Inflammatory macrophage treated with lipopolysaccharide for 1 hour (primary cell): ENCODE results near the gene MAB21L4.

Experiments used
- DNase-seq, 2 donors: peaks; one replicate each; pipeline ENCODE4 v3.0.0-alpha.2; 2020 to 2022

MAB21L4 gene

GRCh38 chr2:240922982-240923537 lies 27.1 kb upstream of the MAB21L4 start:
- no peak for DNase-seq

DNA sequence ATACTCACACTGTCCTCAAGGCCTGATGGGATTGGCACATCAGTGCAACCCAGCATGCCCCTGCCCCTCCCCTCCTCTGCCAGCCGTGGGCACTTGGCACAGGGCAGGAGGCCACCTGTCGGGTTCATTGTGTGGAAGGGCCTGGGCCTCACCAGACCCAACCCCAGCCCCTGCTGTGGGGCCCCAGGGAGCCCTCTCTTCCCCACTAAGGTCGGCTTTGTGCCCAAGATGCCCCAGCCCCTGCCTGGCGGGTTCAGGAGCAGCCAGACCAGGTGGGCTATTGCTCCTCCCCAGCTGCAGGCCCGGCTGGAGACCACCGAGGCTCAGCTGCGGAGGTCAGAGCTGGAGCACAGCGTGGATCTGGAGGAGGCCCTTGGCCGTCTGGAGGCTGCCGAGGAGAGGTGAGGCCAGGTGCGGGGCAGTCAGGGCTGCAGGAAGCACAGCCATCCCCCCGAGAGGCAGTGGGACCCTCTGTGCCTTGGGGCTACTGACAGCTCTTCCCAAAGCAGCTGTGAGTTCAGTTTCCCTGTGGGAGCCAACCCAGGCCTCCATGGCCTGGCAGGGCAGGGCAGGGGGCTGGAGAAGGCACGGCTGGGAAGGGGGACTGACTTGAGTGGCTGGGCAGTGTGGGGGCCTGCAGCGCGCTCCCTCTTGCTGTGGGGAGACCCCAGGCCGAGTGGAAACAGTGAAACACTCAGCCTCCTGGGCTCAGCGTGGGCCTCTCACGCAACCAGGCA lies 26.5 kb upstream of the MAB21L4 start:
- no peak for DNase-seq

GRCh38 chr2:240921995-240922244 lies 26.0 kb upstream of the MAB21L4 start:
- no peak for DNase-seq

DNA sequence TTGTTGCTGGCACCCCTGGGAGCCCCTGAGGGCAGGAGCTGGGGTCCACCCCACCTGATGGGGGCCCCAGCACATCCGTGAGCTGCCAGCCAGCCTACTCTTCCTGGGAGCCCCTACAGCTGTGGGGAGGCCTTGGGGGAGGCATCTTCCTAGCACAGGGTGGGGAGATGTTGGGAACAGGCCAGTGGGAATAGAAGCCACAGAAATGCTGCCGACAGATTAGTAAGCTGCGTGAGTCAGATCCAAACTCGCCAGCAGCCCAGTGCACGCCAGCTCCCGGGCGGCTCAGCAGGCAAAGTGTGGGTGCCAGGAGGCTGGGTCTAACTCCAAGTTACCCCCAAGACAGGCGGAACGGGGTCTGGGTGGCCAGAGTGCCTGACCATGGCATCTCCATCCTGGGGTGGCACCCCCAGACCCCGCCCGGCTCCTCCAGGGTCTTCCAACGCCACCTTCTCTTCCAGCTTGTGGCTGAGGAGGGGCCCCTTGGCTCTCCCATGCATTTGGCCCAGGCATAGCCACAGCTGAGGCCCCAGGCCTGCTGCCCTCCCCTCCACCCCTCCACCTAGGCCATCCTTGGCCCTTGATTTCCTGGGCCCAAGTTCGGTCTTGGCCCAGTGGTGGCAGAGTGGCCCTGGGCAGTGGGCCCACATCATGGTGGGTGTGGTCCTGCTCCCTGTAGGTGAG lies 25.5 kb upstream of the MAB21L4 start:
- no peak for DNase-seq

DNA sequence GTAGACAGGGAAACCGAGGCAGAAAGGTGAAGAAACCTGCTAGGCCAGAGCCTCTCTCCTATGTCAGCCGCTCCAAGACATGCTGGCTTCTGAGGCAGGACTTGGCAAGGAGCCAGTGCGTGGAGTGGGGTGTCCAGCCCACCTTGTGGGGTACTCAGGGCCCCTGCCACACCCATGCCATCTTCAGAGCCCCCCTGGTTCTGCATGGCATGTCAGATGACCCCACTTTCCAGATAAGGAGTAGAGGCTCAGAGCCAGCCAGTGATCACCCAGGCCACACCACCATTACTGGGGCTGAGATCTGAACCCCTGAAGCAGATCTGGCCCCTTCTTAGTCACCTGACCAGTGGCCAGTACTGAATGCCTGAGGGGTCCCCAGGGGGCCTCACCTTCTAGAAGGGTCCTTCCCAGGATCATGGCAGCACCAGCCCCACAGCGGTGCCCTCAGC lies 24.9 kb upstream of the MAB21L4 start:
- DNase-seq, result no peak

GRCh38 chr2:240919786-240920782 lies 24.1 kb upstream of the MAB21L4 start:
- DNase-seq, result no peak

GRCh38 chr2:240919161-240919781 lies 23.3 kb upstream of the MAB21L4 start:
- DNase-seq, result no peak

GRCh38 chr2:240918258-240919091 lies 22.5 kb upstream of the MAB21L4 start:
- no peak for DNase-seq

DNA sequence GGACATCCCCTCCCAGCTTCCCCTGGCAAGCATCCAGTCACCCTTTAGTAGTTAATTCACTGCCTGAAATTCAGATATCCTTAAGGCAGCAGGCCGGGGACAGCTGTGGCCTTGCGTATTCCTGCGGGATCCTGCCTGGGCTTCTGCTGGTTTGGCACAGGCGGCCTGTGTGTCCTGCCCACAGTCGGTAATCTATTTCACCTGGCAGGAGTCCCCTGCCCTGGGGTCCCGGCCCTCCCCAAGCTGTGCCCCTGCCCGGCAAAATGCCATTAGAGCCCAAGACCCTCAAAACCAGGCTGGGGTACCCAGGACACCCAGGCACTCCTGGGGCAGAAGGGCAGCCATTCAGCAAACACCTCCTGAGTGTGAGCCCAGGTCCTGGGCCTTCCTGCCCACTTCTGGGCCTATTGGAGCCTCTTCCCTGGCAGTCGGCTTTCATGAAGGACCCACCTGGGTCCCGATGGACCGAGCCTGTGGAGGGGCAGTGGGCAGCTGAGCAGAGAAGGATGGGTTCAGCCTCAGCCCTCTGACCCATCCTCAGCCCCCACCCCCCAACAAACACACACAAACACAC lies 21.8 kb upstream of the MAB21L4 start:
- DNase-seq, result no peak

DNA sequence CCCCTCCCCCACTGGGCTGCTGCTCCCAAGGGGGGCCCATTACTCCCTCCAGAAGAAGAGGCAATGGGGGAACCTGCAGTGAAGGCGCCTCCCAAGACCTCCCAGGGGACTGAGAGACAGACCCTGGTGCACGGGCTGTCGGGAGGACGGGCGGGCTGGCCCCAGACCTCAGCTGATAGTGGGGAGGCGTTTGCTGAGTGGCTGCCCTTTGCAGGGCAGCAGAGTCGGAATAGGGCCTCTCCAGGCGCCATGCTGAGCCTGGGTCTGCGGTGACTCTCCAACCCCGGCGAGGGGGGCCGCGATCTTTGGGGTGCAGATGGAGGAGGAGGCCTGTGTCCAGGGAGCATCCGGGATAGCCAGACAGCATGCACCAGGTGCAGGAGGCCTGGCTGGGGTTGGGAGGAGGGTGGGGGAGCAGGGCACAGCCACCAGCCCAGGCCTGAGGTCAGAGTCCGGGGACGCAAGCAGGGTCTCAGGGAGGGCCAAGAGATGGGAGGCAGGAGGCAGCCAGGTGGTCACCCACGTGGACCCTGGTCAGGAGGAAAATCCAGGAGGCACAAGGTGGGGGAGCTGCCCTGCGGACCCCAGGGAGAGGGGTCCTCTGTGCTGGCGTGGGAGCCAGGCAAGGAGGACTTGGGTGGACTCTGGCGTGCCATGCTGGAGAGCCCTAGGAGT lies 21.2 kb upstream of the MAB21L4 start:
- no peak for DNase-seq

DNA sequence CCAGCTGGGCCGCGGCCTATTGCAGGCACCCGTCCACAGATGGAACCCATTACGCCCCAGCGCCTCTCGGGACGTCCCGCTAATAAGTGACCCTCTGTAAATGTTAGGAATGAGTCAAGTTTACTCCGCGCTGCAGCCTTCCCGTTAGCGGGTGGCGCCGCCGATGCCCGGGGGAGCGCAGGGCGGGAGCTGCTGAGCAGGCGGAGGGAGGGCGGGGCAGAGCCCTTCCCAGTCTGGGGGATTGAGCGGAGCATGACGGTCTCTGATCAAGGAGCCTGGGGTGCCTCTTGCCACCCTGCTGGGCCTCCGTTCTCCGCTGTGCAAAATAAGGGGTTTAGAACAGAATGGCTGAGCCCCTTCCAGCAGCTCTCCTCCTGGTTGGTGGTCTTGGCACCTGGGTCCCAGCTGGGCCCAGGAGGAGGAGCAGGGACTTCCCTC lies 20.6 kb upstream of the MAB21L4 start:
- DNase-seq, result no peak

- DNase-seq, result no peak
Measured at GRCh38 chr2:240915526-240916341, 19.8 kb upstream of the MAB21L4 start.

DNA sequence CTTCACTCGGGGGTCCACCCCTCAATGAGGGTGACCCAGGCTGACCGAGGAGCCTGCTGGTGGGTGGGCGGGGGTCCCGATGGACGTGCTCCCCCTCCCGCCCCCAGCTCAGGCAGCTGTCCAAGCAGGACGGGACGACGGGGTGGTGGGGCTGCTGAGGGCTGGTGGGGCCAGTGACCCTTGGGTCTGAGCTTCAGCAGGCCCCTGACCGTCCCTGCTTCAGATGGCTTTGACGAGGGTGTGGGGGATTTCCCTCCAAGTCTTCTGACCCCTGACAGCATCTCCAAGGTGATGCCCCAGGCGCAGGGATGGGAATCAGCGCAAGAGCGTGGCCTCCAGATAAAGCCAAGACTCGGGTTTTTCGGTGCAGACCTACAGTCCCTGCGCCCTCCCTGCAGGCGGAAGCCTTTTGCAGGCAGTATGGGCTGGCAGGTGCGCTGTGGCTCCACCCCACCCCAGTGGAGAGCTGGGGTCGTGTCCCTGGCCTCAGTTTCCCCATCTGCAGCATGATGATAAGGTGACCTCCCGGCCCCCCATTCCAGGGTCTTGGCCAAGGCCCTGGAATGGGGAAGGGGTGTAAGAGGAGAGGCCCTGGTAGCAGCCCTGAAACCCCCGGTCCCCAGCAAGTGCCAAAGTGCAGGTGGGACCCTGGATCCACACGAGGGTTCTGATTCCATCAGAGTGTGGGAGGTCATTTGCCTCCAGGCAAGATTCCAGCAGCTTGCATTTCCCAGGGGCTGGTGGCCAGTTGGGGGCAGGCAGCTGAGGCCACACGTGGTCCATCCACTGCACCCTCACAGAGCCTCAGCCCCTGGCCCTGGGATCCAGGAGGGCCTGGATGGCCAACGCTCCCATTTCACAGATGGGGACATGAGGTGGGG lies 18.9 kb upstream of the MAB21L4 start:
- DNase-seq, result no peak

DNA sequence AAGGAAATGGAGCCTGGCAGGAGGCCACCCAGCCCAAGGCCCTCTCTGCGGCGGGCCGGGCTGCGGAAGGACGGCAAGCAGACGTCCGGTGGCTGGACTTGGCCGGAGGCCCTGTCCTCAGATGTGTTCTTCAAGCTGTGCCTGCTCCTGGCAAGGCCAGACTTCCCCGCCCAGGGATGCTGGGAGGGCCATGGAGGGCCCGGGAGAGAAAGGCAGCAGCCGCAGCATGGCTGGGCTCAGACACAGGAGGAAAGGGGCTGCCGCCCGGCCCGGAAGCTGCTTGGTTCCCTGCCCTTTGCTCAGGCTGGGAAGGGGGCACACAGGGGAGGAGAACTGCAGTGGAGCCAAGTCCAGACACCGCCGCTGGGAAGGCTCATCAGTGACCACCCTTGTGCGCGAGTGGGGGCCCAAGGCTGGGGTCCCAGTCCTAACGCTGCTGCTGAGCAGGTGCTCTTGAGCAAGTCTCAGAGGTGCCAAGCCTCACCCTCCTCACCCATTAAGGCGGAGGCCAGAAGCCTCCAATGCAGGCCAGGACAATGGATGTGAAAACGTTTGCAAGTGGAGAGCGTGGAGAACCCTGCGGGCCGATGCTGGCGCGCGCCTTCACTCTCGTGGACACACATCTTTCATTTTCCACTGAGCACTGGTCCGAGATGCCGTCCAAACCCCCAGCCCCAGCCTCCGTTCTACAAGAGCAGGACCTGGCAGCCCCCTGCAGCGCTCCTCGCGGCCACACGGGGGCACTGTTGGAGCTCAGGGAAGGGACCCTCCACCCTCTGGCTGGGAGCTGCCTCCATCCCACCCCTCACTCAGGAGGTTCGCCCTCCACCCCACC lies 18.1 kb upstream of the MAB21L4 start:
- DNase-seq, result peak; percentile 7 to 62

DNA sequence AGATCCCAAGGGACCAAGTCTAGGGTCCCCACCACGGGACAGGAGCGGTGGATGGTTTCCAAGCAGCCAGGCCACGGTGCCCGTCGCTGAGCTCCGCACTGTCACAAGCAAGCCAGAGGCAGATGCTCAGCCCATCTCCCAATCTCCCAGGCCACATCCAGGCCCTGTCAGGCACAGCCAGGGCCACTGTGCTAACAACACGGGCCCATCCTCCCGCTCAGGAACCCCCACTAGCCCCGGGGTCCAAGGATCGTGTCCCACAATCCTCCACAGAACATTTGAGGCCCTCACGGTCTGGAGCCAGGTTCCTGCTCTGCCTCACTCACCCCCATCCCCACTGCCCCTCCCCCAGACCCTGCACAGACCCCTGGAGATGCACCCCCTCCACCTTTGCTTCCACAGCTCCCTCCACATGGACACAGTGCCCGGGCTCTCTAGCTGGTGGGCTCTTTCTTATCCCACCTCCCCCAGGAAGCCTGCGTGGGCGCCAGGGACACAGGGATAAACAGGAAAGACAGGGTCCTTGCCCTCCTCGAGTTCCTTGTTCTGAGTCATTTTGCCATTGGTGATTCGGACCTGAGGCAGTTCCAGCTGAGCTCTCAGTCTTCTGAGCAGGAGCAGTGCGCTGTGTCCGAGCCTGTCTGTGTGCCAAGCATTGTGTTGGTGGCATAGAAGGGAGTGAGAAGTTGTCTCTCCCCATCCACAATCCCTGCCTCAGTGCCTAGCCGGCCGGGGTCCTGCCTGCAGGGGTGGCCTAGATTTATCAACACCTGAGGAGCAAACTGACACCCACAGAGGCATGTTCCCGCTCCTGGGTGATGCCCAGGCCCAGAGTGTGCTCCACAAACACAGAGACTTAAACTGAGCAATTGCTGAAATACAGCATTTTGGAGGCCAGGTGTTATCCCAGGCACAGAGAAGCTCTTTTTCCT lies 17.2 kb upstream of the MAB21L4 start:
- DNase-seq, result no peak

- no peak for DNase-seq
Measured at GRCh38 chr2:240911641-240912265, 15.8 kb upstream of the MAB21L4 start.
